ENCODE data around the gene TSHZ3.

TSHZ3 gene

GRCh38 chr19:31377736-31378135, 28.5 kb upstream of the TSHZ3 start:
- TF ChIP-seq CTCF (IDR thresholded peaks at IDR 0.05; ENCODE audit: control extremely low read depth, extremely low read depth, low read depth, missing control alignments): no peak
- ChIA-PET CTCF (interaction anchor here (1.0 kb wide), 1 partner anchor 10 kb away, joined by 3 read pairs; no protein-coding TSS in a partner anchor), POLR2A (no interaction called here)
- DNase-seq (ENCODE audit: extremely low spot score): no peak

- ChIA-PET POLR2A (no interaction called here), CTCF (no interaction called here)
- DNase-seq (ENCODE audit: extremely low spot score): no peak
These were observed 23.1 kb upstream of the TSHZ3 start for GRCh38 chr19:31372246-31372781.

GRCh38 chr19:31370216-31370615, 21.0 kb upstream of the TSHZ3 start:
- TF ChIP-seq CTCF (IDR thresholded peaks at IDR 0.05; ENCODE audit: control extremely low read depth, extremely low read depth, low read depth, missing control alignments): no peak
- POLR2A ChIA-PET: no interaction called here
- DNase-seq (ENCODE audit: extremely low spot score): no peak
- CTCF ChIA-PET: no interaction called here

More at GRCh38 chr19:31372246-31372781, 23.1 kb upstream of the TSHZ3 start:
- TF ChIP-seq CTCF (IDR thresholded peaks at IDR 0.05; ENCODE audit: control extremely low read depth, extremely low read depth, low read depth, missing control alignments): no peak

- ChIA-PET POLR2A (no interaction called here), CTCF (no interaction called here)
- DNase-seq (ENCODE audit: extremely low spot score): no peak
- TF ChIP-seq CTCF (IDR thresholded peaks at IDR 0.05; ENCODE audit: control extremely low read depth, extremely low read depth, low read depth, missing control alignments): no peak
These were observed 15.7 kb upstream of the TSHZ3 start for GRCh38 chr19:31364963-31365362.

GRCh38 chr19:31361728-31362127, 12.5 kb upstream of the TSHZ3 start:
- no peak for TF ChIP-seq CTCF (IDR thresholded peaks at IDR 0.05; ENCODE audit: control extremely low read depth, extremely low read depth, low read depth, missing control alignments)
- ChIA-PET POLR2A (no interaction called here), CTCF (no interaction called here)
- DNase-seq (ENCODE audit: extremely low spot score): no peak

- POLR2A ChIA-PET: no interaction called here
- CTCF ChIA-PET: no interaction called here
- DNase-seq (ENCODE audit: extremely low spot score): no peak
- TF ChIP-seq CTCF (IDR thresholded peaks at IDR 0.05; ENCODE audit: control extremely low read depth, extremely low read depth, low read depth, missing control alignments): no peak
These were observed 8.1 kb upstream of the TSHZ3 start for GRCh38 chr19:31357315-31357673.
